SIG-M5 treated with dmso at 0.1 percent for 504 hours (cell line): ENCODE results near the gene BRD3.
"Not testable (repeated sequence)": the region's sequence is repeated elsewhere in the genome, so short reads cannot be mapped to it uniquely, and the experiment has no call there.

Source experiments
- DNase-seq: peaks from one replicate; lab custom pipeline; 2025; ENCODE audit not compliant: unreplicated experiment; lab: John Stamatoyannopoulos, UW

The BRD3 gene

DNA sequence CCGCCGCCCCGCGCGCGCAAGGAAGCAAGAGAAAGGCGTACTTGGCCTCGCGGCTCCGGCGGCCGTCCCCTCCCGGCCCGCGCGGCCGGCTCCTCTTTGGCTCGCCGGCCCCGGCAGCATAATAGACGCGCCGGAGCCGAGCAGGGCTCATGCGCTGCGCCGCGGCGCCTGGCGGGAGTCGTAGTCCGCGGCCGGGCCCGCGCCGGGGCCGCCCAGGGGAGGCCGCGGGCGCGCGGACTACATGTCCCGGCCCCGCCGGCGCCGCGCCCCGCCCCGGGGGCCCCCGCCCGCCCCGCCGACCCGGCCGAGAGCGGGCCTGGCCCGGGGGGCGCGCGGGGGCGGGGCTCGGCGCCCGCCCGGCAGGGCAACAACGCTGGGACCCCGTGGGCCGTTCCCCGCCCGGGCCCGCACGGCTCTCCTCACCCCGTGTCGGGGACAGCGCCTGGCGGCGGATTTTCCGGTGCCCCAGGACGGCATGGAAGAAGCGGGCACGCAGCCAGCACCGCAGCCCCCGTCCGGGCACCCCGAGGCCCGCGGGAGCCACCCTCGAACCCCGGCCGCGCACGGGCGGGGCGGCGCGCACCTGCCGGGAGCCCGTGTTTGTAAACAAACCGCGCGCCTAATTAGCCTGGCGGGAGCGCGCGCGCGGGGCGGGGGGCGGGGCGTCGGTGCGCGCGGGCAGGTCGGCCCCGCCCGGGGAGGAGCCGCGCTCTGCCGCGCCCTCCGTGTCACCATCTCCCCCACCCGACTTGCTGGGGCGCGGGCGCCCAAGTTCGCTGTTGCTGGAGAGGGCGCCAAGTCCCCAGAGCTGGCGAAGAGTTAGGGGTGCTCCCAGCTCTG, at the start of gene BRD3:
Gene BRD3 (minus strand): TSS at position 123 of the 840 bp plus-strand sequence. CDS start 14,549 bp downstream, outside the sequence.
- peak; percentile 68 for DNase-seq

DNA sequence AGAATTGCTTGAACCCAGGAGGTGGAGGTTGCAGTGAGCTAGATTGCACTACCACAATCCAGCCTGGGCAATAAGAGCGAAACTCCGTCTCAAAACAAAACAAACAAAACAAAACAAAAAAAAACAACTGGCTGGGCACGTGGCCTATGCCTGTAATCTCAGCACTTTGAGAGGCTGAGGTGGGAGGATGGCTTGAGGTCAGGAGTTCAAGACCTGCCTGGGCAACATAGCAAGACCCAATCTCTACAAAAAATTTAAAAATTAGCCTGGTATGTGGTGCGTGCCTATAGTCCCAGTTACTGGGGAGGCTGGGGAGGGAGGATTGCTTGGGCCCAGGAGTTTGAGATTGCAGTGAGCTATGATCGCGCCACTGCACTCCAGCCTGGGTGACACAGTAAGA, 44.7 kb upstream of the BRD3 start:
- no peak for DNase-seq

DNA sequence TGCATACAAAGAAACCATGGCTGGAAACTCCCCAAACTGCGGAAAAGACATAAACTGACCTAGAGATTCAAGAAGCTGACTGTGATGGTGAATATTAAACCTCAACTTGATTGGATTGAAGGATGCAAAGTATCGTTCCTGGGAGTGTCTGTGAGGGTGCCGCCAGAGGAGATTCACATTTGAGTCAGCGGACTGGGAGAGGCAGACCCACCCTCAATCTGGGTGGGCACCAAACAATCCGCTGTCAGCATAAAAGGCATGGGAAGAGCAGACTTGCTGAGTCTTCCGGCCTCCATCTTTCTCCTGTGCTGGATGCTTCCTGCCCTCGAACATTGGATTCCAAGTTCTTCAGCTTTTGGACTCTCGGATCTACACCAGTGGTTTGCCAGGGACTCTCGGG, 43.2 kb upstream of the BRD3 start:
- no peak for DNase-seq

DNA sequence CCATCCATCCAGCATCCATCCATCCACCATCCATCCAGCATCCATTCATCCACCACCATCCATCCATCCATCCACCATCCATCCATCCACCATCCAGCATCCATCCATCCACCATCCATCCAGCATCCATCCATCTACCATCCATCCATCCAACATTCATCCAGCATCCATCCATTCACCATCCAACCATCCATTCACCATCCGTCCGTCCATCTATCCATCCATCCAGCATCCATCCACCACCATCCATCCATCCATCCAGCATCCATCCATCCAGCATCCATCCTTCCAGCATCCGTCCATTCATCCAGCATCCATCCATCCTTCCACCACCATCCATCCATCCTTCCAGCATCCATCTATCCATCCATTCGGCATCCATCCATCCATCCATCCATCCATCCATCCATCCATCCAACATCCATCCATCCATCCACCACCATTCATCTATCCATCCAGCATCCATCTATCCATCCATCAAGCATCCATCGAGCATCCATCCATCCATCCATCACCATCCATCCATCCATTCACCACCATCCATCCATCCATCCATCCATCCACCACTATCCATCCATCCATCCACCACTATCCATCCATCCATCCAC, 35.7 kb upstream of the BRD3 start:
- DNase-seq: no peak

DNA sequence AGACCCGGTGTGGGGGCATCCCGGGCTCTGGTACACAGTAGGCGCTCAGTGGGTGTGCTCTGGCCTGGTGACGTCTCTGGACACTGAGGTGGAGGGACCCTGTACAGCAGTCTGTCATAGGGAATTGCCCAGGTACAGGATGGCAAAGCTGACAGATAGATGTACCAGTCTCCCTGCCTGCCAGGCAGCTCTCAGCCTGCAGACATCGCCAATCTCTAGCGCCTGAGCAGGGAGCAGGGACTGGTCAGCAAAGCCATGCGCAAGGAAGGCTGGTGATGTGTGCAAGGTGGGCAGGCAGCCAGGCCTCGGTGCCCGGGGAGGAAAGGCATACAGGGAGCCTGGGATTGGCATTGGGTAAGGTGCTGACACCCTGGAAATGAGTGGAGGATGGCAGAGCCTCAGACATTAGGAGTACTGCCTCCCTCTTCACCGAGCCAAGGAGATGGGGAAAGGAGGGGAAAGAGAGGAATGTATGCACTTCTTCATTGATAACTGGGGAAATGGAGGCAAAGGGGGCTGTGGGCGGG, 33.9 kb upstream of the BRD3 start:
- no peak for DNase-seq

DNA sequence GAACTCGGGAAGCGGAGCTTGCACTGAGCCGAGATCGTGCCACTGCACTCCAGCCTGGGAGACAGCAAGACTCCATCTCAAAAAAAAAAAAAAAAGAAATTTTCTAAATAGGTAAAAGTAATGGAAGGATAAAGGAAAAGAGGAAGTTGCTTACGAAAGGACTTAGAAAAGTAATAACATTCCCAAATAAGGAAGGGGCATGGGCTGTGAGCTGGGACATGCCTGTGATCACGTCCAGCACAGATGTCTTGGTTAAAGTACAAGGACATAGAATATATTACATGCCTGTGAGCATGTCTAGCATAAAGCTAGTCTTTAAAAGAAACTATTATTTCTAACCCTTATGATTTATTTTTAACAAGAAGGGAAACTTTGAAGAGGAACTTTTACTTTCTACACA, 33.3 kb upstream of the BRD3 start:
- DNase-seq: not testable (repeated sequence)

DNA sequence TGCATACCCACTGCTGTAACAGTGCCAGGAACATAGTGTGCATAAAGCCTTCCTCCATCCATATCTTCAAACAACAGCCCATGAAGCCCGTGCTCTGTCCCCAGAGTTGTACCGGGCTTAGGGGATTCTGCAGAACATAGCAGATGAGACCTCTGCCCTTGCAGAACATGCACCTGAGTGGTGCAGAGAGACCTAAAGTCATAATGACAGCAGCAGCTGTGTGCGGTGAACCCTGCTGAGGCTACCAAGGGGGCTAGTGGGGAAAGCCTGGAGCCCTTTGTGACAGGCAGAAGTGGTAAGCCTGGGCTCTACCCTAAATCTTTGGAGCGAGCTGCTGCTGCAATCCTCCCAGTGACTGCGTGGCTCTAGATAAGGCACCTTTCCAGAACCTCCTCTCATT, 32.2 kb upstream of the BRD3 start:
- no peak for DNase-seq

DNA sequence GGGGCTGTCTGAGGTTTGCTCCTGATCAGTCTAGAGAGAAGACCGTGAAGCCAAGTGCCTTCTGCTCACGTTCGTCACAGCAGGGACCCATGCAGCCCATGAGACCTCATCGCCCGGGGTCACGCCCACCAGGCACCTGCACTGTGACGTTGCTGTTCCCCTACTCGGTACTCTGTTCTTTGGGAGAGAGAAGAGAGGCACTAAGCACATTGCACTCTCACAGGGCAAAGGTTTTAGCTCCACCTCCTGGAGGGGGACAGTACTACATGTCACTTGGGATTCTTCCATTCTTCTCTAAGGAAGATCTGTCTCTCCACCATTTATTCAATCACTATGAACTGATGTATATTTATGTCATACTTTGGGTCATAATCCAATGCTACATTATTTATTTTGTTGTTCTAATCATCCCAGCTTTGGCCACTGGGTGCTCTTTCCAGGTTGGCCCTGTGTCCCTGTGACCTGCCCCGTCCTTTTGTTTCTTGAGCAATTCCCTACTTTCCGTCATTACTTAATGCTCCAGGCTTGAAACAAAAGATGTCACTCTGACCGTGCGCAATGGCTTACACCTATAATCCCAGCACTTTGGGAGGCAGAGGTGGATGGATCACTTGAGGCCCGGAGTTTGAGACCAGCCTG, 31.4 kb upstream of the BRD3 start:
- DNase-seq: peak; percentile 70

DNA sequence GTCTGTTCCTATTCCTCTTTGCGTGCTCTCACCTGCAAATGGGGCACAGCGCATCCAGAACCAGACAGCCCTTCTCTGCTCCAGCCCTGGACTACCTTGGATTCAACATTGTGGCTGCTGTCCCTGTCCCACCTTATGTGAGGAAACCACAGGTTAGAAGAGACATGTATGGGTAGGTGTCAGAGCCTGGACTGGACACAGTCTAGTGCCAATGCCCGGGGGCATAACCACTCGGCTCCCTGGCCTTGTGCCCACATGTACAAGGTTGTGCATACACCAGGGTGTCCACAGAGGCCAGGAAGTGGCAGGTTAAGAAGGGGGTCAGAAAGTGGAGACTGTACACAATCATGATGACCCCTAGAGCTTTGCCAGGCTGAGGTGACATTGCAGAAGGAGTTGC, 22.1 kb upstream of the BRD3 start:
- no peak for DNase-seq

DNA sequence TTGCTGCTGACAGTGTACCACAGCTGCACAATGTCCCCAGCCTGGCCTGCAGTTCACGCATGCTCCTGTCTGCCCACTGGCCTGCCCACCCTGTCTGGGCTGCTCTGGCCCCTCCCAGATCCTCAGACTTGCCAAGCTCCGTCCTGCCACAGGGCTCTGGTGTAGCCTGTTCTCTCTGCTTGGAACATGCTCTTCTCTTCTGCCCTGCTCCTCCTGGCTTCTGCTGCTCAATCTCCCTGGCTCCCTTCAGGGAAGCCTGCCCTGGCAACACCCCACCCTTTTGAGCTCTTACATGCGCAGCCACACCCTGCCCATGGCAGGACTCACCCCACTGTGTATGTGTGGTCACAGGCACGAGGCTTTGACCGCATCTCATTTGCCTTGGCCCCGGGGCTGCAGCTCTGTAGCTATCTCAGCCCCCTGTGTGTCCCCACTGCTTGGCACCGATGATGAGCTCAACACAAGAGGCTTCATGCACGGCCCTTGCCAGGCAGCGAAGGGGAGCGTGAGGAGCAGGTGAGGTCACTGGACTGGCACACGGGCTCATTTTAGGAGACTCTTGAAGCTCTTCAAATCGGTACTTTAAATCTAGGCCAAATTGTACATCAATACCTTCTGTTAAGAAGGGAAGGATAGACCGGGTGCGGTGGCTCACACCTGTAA, 20.4 kb upstream of the BRD3 start:
- DNase-seq: no peak

DNA sequence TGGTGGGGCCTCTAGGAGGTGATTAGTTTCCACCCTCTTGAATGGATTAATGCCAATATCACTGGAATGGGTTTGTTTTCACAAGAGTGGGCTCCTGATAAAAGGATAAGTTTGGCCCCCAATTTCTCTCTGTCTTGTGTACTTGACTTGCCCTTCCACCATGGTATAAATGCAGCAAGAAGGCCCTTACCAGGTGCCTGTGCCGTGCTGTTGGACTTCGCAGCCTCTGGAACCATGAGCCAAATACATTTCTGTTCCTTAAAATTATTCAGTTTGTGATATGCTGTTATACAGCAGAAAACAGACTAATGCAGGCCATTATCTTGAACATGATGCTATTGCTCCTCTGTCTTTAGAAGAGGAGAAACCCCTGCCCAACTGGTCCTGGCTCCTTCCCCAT, 17.8 kb upstream of the BRD3 start:
- no peak for DNase-seq

DNA sequence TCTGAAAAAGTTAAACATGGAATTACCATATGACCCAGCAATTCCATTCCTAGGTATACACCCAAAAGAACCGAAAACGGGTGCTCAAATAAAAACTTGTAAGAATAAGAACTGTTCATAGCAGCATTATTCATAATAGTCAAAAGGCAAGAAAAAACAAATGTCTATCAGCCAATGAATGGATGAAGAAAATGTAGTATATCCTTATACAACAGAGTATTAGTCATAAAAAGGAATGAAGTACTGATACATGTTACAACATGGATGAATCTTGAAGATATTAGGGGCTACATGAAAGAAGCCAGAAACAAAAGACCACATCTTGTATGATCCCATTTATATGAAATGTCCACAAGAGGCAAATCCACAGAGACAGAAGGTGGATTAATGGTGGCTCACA, 15.6 kb upstream of the BRD3 start:
- DNase-seq: no peak

DNA sequence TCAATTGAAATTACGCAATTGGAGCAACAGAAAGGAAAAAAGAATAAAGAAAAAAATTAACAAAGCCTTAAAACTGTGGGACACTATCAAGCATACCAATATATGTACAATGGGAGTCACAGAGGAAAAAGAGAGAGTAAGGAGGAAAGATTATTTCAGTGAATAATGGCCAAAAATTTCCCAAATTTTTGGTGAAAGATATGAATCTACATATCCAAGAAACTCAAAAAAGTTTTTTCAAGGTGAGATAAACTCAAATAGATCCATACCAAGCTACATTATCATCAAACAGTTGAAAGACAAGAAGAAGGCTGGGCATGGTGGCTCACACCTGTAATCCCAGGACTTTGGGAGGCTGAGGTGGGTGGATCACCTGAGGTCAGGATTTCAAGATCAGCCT, 8.8 kb upstream of the BRD3 start:
- no peak for DNase-seq

DNA sequence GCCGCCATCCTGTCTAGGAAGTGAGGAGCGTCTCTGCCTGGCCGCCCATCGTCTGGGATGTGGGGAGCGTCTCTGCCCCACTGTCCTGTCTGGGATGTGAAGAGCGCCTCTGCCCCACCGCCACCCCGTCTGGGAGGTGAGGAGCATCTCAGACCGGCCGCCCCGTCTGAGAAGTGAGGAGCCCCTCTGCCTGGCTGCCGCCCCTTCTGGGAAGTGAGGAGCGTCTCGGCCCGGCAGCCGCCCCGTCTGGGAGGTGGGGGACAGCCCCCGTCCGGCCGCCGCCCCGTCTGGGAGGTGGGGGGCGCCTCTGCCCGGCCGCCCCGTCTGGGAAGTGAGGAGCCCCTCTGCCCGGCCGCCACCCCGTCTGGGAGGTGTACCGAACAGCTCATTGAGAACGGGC, 7.9 kb upstream of the BRD3 start:
- not testable (repeated sequence) for DNase-seq

DNA sequence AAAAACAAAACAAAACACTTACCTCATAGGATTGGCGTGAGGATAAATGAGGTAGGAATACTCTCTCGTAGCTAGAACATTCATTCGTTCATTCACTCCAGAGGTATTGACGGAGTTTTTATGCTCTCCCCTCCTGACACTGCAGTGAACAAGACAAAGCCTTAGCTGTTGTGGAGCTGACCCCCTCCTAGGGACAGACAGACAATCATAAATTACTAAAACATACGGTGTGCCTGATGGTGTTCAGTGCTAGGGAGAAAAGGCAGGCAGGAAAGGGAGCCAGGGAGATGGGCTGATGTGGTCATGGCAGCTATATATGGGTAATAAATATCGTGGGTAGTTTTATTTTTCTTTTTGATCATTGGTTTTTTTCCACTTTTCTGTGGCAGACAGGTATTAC, 5.7 kb upstream of the BRD3 start:
- DNase-seq: no peak

DNA sequence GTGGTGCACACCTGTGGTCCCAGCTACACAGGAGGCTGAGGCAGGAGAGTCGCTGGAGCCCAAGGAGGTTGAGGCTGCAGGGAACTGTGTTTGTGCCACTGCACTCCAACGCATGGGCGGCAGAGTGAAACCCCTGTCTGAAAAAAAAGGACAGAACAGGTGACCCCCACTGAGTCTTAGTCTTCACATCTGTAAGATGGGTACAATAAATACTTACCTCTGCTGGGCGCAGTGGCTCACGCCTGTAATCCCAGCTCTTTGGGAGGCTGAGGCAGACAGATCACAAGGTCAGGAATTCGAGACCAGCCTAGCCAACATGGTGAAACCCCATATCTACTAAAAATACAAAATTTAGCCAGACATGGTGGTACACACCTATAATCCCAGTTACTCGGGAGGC, 4.9 kb upstream of the BRD3 start:
- not testable (repeated sequence) for DNase-seq

DNA sequence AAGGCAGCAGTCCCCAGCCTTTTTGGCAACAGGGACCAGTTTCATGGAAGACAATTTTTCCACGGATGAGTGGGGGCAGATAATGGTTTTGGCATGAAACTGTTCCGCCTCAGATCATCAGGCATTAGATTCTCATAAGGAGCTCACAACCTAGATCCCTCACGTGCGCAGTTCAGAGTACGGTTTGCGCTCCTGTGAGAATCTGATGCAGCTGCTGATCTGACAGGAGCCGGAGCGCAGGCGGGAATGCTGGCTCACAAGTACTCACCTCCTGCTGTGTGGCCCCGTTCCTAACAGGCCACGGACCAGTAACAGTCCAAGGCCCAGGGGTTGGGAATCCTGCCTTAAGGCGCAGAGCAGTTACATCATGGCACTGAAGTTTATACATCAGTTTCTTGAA, 3.3 kb upstream of the BRD3 start:
- no peak for DNase-seq

DNA sequence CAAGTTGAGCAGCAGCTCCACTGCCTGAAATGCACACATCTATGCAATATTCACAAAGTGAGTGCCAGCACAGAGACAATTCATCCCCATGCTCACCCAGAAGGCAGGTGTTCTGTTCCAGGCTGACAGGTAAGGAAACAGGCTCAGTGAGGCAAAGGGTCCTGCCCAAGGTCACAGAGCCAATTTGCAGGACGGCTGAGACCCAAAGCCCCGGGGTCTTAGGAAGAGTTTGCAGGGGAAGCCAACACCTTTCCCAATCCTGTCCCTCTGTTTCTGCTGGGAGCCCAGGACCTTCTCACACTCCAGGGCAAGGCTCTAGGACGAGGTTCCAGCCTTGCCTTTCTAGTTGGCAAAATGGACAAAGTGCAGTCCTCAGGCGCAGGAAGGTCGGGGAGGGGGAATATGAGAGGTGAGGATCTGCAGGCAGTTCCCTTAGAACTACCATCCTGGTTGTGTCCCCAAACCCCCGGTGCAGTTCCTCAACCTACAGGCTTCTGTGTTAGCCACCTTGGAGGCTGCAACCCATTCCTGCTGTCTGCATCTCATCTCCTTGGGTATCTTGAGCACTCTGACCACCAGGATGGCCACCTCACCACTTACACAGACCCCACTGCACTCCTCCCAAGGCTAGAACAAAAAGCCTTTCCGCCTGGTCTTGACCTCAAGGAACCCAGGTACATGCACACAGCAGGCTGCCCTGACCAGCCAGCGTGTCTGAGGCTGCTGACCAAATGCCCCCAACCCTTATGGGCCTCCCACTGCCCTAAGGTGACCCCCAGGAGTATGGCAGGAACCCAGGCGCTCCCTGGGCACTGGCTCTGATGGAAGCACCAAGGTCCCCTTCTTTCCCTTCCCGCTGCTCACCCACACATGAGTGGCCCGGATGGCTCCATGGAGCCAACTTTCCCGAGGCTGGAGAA, 1.9 kb upstream of the BRD3 start:
- no peak for DNase-seq

DNA sequence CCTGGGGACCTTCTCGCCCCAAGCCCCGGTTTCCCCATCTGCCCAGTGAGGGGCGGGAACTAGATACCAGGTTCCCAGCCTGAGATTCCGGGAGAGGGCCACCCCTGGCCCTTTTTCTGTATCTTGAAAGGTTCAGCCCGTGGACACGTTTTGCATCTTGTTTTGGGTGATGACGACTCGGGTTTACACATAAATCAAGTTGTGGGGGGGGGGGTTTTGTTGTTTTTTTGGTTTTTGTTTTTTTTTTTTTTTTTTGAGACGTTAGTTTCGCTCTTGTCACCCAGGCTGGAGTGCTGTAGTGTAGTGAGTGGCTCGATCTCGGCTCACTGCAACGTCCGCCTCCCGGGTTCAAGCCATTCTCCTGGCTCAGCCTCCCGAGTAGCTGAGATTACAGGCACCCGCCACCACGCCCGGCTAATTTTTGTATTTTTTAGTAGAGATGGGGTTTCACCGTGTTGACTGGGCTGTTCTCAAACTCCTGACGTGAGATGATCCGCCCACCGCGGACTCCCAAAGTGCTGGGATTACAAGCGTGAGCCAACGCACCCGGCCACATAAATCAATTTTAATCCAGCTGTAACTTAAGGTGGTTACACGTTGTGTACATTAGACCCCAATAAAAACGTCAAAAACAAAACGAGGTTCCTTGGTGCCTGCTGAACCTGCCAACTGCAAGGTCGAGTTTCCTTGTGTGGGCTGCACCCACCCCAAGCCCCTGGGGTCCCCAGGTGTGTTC, 1.1 kb upstream of the BRD3 start:
- peak; percentile 49 for DNase-seq
